HG03354 (cell line): ENCODE measurements around the gene FPGT.
"Not testable (repeated sequence)": the region's sequence is repeated elsewhere in the genome, so short reads cannot be mapped to it uniquely, and the experiment has no call there.

Experiments
- ATAC-seq: cut with Tn5 transposase; IDR thresholded peaks from one replicate; pipeline ENCODE4 v1.9.1; 2021; ENCODE audit warnings: mild to moderate bottlenecking; ENCODE audit not compliant: unreplicated experiment, poor library complexity, severe bottlenecking

FPGT gene

GRCh38 chr1:74253243-74253824 is 55.3 kb downstream of the FPGT start:
- ATAC-seq = not testable (repeated sequence)
